Activated T-helper 9 cell treated with anti-CD3 and anti-CD28 coated beads, Interleukin-2, amount 50 U/mL, for 16 hours (primary cell): ENCODE data around the gene PRPF19.

Source experiments
- DNase-seq: peaks from one replicate; pipeline ENCODE4 v3.0.0-alpha.2; 2020; ENCODE audit warnings: low read depth

Gene PRPF19

DNA sequence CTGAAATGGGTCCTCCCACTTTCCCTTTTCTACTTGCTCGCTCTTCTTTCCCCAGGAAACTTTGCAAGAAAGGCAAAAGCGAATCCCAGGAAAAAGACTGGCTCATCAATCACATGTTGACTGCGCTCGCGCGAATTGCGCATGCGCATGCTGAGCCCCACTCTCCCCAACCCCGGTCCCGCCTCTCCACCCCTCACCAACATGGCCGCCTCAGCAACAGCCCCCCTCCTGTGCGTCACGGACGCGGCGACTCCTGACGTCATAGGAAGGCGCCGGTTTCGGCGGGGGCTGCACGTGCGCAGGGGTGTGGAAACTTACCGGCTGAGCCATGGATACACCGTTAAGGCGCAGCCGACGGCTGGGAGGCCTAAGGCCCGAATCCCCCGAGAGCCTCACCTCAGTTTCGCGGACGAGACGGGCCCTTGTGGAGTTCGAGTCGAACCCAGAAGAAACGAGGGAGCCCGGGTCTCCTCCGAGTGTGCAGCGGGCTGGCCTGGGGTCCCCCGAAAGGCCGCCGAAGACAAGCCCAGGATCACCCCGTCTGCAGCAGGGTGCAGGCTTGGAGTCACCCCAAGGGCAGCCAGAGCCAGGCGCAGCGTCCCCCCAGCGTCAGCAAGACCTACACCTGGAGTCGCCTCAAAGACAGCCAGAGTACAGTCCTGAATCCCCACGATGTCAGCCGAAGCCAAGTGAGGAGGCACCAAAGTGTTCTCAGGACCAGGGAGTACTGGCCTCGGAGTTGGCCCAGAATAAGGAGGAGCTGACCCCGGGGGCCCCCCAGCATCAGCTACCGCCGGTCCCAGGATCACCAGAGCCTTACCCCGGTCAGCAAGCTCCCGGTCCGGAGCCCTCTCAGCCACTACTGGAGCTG is 64.4 kb downstream of the PRPF19 start, which contains the start of gene CCDC86:
CCDC86 (plus strand) TSS at position 317 of the 871 bp plus-strand sequence; CDS start at position 329, 12 bp downstream.
- DNase-seq, result peak; percentile 98
